GM19238 (cell line): ENCODE measurements around the gene AGBL1.
"Not testable (repeated sequence)": the region's sequence is repeated elsewhere in the genome, so short reads cannot be mapped to it uniquely, and the experiment has no call there.

ENCODE experiments used
- DNase-seq: peaks from one replicate; pipeline ENCODE4 v3.0.0; 2011; ENCODE audit warnings: low spot score; ENCODE audit not compliant: insufficient read length

The AGBL1 gene

GRCh38 chr15:86870846-86871245 lies 791.2 kb downstream of the AGBL1 start:
- no peak for DNase-seq

- DNase-seq = no peak
Measured at GRCh38 chr15:86871964-86872363, 792.3 kb downstream of the AGBL1 start.

GRCh38 chr15:86872782-86873181 lies 793.1 kb downstream of the AGBL1 start:
- no peak for DNase-seq

GRCh38 chr15:86875067-86875466 lies 795.4 kb downstream of the AGBL1 start:
- no peak for DNase-seq

GRCh38 chr15:86876387-86876944 lies 796.8 kb downstream of the AGBL1 start:
- DNase-seq = no peak

GRCh38 chr15:86877171-86877631 lies 797.5 kb downstream of the AGBL1 start:
- no peak for DNase-seq

- not testable (repeated sequence) for DNase-seq
Measured at GRCh38 chr15:86878844-86879243, 799.2 kb downstream of the AGBL1 start.

- no peak for DNase-seq
Measured at GRCh38 chr15:86879250-86880229, 799.9 kb downstream of the AGBL1 start.

GRCh38 chr15:86885616-86886015 lies 805.9 kb downstream of the AGBL1 start:
- no peak for DNase-seq

GRCh38 chr15:86892774-86893449 lies 813.2 kb downstream of the AGBL1 start:
- DNase-seq = no peak

GRCh38 chr15:86894269-86894668 lies 814.6 kb downstream of the AGBL1 start:
- DNase-seq = no peak

- DNase-seq = no peak
Measured at GRCh38 chr15:86903642-86904421, 824.2 kb downstream of the AGBL1 start.

GRCh38 chr15:86905625-86906256 lies 826.1 kb downstream of the AGBL1 start:
- DNase-seq = no peak

- DNase-seq = no peak
Measured at GRCh38 chr15:86906376-86906775, 826.7 kb downstream of the AGBL1 start.

- DNase-seq = no peak
Measured at GRCh38 chr15:86911022-86911421, 831.4 kb downstream of the AGBL1 start.

- DNase-seq = no peak
Measured at GRCh38 chr15:86912661-86913060, 833.0 kb downstream of the AGBL1 start.

GRCh38 chr15:86915811-86916331 lies 836.2 kb downstream of the AGBL1 start:
- DNase-seq = no peak

GRCh38 chr15:86916671-86917360 lies 837.1 kb downstream of the AGBL1 start:
- DNase-seq = no peak

GRCh38 chr15:86917361-86917671 lies 837.6 kb downstream of the AGBL1 start:
- DNase-seq = no peak

- DNase-seq = no peak
Measured at GRCh38 chr15:86919581-86919980, 839.9 kb downstream of the AGBL1 start.
